Measurements from ENCODE around the gene KIAA1755. TPM values are rescaled to one million over a fixed set of nuclear protein-coding genes. Genes with fewer than 3 reads are reported as not detected.

Gene KIAA1755
- total RNA-seq, 6 experiments from 2014 or later, result 0.06 to 2.7 (median 1.5) TPM

GRCh38 chr20:38303908-38304379 is 43.4 kb upstream of the KIAA1755 start, which contains the start of gene BPI:
BPI (plus strand) TSS chr20:38304156; CDS start chr20:38304224, 68 bp downstream.
- DNase-seq, result peak in 2 of 3 donors; percentile 40 to 67
- peak; percentile 32 to 47 (median 41) for ATAC-seq
- Histone ChIP-seq H3K27ac (no peak within 1 kb of the TSS), H3K27me3 (no peaks in the 10 kb centered on the region), H3K9me3 (no peaks in the 10 kb centered on the region), H3K36me3 (no peaks in the 10 kb centered on the region), H3K4me1 (no peaks in the 10 kb centered on the region), H3K4me3 (no peak within 1 kb of the TSS)
- 46% methylated on average over 6 of the region's 21 CpGs for WGBS (ENCODE audit: insufficient coverage, low coverage, low lambda C conversion rate, missing lambda C conversion rate)
- TF ChIP-seq, protein P1, sequence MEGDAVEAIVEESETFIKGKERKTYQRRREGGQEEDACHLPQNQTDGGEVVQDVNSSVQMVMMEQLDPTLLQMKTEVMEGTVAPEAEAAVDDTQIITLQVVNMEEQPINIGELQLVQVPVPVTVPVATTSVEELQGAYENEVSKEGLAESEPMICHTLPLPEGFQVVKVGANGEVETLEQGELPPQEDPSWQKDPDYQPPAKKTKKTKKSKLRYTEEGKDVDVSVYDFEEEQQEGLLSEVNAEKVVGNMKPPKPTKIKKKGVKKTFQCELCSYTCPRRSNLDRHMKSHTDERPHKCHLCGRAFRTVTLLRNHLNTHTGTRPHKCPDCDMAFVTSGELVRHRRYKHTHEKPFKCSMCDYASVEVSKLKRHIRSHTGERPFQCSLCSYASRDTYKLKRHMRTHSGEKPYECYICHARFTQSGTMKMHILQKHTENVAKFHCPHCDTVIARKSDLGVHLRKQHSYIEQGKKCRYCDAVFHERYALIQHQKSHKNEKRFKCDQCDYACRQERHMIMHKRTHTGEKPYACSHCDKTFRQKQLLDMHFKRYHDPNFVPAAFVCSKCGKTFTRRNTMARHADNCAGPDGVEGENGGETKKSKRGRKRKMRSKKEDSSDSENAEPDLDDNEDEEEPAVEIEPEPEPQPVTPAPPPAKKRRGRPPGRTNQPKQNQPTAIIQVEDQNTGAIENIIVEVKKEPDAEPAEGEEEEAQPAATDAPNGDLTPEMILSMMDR (IDR thresholded peaks at IDR 0.05), result no peak
- no peak for TF ChIP-seq POLR2A (IDR thresholded peaks at IDR 0.05)
- intact Hi-C loops (cut with DNase I), result loop anchor here (5.0 to 10.0 kb wide), 2 partner anchors 69 to 72 kb away; no protein-coding TSS in a partner anchor

GRCh38 chr20:38302786-38303185 is 42.3 kb upstream of the KIAA1755 start:
- H3K27ac ChIP-seq, result no peak overlapping the region
- TF ChIP-seq POLR2A (IDR thresholded peaks at IDR 0.05), result no peak
- TF ChIP-seq, protein P1 (IDR thresholded peaks at IDR 0.05), result no peak
- H3K27me3 ChIP-seq, result no peaks in the 10 kb centered on the region
- no peak for ATAC-seq
- intact Hi-C loops (cut with DNase I), result loop anchor here (5.0 to 10.0 kb wide), 2 partner anchors 68 to 70 kb away; no protein-coding TSS in a partner anchor
- no peaks in the 10 kb centered on the region for H3K4me1 ChIP-seq
- DNase-seq, result no peak
- no peaks in the 10 kb centered on the region for H3K9me3 ChIP-seq
- no peaks in the 10 kb centered on the region for H3K36me3 ChIP-seq
- 25% methylated on average over 6 of the region's 11 CpGs for WGBS (ENCODE audit: insufficient coverage, low coverage, low lambda C conversion rate, missing lambda C conversion rate)
- H3K4me3 ChIP-seq, result no peak overlapping the region

DNA sequence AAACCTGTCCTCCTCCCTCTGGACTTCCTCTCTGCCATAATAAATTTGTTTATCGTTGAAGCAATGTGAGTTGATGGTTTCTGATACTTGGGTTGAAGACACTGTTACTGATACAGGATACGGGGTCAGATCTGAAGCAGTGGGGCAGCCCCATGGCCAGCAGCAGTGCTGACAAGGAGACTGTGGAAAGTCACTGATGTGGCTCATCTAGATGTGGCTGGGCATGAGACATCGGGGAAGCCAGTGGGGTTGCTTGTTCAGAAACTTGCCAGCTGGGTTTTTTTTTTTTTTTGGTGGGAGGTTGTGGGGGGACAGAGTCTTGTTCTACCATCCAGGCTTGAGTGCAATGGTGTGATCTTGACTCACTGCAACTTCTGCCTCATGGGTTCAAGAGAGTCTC is 40.8 kb upstream of the KIAA1755 start:
- no peaks in the 10 kb centered on the region for H3K27me3 ChIP-seq
- WGBS (ENCODE audit: insufficient coverage, low coverage, low lambda C conversion rate, missing lambda C conversion rate), result no CpG with 5 or more reads among the region's 3 CpGs
- H3K36me3 ChIP-seq, result no peaks in the 10 kb centered on the region
- no peak for DNase-seq
- no peak for ATAC-seq
- intact Hi-C loops (cut with DNase I), result loop anchor here (5.0 to 10.0 kb wide), 2 partner anchors 67 to 69 kb away; no protein-coding TSS in a partner anchor
- no peaks in the 10 kb centered on the region for H3K9me3 ChIP-seq
- no peak overlapping the region for H3K27ac ChIP-seq
- H3K4me1 ChIP-seq, result no peaks in the 10 kb centered on the region
- no peak for TF ChIP-seq POLR2A (IDR thresholded peaks at IDR 0.05)
- TF ChIP-seq, protein P1 (IDR thresholded peaks at IDR 0.05), result no peak
- no peak overlapping the region for H3K4me3 ChIP-seq

GRCh38 chr20:38300438-38300837 is 39.9 kb upstream of the KIAA1755 start:
- intact Hi-C loops (cut with DNase I), result loop anchor here (5.0 to 10.0 kb wide), 2 partner anchors 66 to 68 kb away; no protein-coding TSS in a partner anchor
- H3K9me3 ChIP-seq, result no peaks in the 10 kb centered on the region
- H3K36me3 ChIP-seq, result no peaks in the 10 kb centered on the region
- WGBS (ENCODE audit: insufficient coverage, low coverage, low lambda C conversion rate, missing lambda C conversion rate), result 79% methylated on average over 4 of the region's 4 CpGs
- H3K4me3 ChIP-seq, result no peak overlapping the region
- ATAC-seq (no peak), DNase-seq (no peak)
- no peak overlapping the region for H3K27ac ChIP-seq
- H3K4me1 ChIP-seq, result no peaks in the 10 kb centered on the region
- TF ChIP-seq, protein P1 (IDR thresholded peaks at IDR 0.05), result no peak
- TF ChIP-seq POLR2A (IDR thresholded peaks at IDR 0.05), result no peak
- H3K27me3 ChIP-seq, result no peaks in the 10 kb centered on the region
